Measurements from ENCODE around the gene GRIA2. TPM values are rescaled to one million over a fixed set of nuclear protein-coding genes. Genes with fewer than 3 reads are reported as not detected.

Gene GRIA2
- total RNA-seq, 1 experiment from 2014 or later = 0.24 TPM

DNA sequence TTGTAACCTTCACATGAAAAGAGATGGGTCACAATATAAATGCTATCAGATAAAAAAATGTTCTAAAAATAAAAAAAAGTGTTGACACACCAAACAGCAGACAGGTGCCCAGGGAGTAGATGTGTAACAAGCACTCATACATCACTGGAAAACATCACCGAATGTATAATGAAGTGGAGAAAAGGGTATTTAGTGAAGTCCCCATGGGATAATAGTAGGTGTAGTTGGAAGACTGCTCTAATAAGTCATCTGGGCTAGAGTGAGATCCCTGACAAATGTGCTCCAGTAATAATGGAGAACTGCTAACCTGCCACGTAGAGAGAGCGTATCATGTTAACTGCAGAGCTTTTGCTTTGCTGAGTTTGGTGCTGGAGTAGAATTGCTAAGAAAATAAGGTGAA, 152.0 kb downstream of the GRIA2 start:
- Histone ChIP-seq H3K27me3 (no peaks in the 10 kb centered on the region), H3K36me3 (no peaks in the 10 kb centered on the region), H3K4me1 (no peaks in the 10 kb centered on the region), H3K9me3 (replicated peaks) (no peaks in the 10 kb centered on the region), H3K4me3 (no peak overlapping the region), H3K27ac (no peak overlapping the region)
- no peak for DNase-seq

DNA sequence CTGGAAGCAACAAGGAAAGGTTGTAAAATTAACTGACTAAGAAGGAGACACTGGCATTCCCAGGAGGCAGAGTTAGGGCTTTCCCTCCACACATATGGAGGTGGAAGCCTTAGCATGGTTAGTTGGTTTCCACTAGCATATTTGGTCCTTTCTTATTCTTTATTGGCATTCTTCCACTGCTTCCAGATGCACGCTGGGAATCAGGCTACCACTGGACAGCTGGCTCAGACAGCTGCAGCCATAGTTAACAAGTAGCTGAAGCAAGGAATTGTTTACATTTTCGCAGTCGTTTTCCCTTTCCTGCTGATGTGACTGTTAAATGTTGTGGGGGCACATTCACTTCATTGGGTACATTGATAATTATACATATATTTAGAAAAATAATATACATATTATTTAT, 169.2 kb downstream of the GRIA2 start:
- H3K27ac ChIP-seq = peak overlapping the region; percentile 54
- peak; percentile 61 to 81 for DNase-seq
- no peaks in the 10 kb centered on the region for H3K9me3 ChIP-seq (replicated peaks)
- no peaks in the 10 kb centered on the region for H3K36me3 ChIP-seq
- no peaks in the 10 kb centered on the region for H3K27me3 ChIP-seq
- peaks cover 5% of the 10 kb centered on the region for H3K4me1 ChIP-seq
- H3K4me3 ChIP-seq = no peak overlapping the region

- H3K27ac ChIP-seq = no peak overlapping the region
- no peak overlapping the region for H3K4me3 ChIP-seq
- no peak for DNase-seq
- no peaks in the 10 kb centered on the region for H3K27me3 ChIP-seq
- H3K36me3 ChIP-seq = no peaks in the 10 kb centered on the region
- H3K9me3 ChIP-seq (replicated peaks) = no peaks in the 10 kb centered on the region
- H3K4me1 ChIP-seq = no peaks in the 10 kb centered on the region
Observed at GRCh38 chr4:157405070-157405469, 184.5 kb downstream of the GRIA2 start.

Other genes starting within 250 kb of the GRIA2 start
- gene PDGFC, start 248.9 kb upstream of the GRIA2 start, total RNA-seq (2014; rRNA removed; shearing (Covaris generic)) = 14.1 and 14.6 TPM in 2 replicates
- gene GLRB, start 144.6 kb upstream of the GRIA2 start, total RNA-seq (2014; rRNA removed; shearing (Covaris generic)) = 4.7 and 5.1 TPM in 2 replicates

Data from SJCRH30 (cell line).